Measurements from ENCODE around the gene PRKAG2. TPM values are rescaled to one million over a fixed set of nuclear protein-coding genes. Genes with fewer than 3 reads are reported as not detected.
"Not testable (repeated sequence)": the region's sequence is repeated elsewhere in the genome, so short reads cannot be mapped to it uniquely, and the experiment has no call there.

PRKAG2 gene
- total and polyA plus RNA-seq, 9 donors, result 9.3 to 37.7 (median 22.6) TPM

DNA sequence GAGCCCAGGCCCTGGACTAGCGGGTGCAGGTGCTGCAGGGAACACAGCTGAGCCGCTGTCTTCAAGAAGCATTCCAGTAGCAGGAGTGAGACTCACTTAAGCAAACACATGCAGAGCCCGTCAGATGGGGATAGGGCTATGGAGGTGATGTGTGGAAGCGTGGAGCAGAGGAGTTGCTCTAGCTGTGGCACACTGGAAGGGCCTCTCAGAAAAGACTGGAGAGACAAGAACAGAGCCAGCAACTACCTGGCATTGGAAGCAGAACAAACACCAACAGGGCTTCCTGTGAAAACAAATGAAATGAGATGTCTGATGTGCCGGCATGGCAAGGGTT, 41.6 kb upstream of the PRKAG2 start:
- no peaks in the 10 kb centered on the region for H3K27me3 ChIP-seq
- H3K27ac ChIP-seq, result no peak overlapping the region
- 79 to 84% (median 84%) methylated on average over 5 of the region's 5 CpGs for WGBS, 3 donors
- H3K36me3 ChIP-seq, result no peaks in the 10 kb centered on the region
- H3K4me3 ChIP-seq, result no peak overlapping the region
- H3K9me3 ChIP-seq, result peaks cover 0 to 3% of the 10 kb centered on the region in 2 donors
- no peaks in the 10 kb centered on the region for H3K4me1 ChIP-seq (ENCODE audit: insufficient read depth)
- intact Hi-C loops (cut with DNase I), result no loop called here
- DNase-seq, result no peak
- TF ChIP-seq, protein P1, sequence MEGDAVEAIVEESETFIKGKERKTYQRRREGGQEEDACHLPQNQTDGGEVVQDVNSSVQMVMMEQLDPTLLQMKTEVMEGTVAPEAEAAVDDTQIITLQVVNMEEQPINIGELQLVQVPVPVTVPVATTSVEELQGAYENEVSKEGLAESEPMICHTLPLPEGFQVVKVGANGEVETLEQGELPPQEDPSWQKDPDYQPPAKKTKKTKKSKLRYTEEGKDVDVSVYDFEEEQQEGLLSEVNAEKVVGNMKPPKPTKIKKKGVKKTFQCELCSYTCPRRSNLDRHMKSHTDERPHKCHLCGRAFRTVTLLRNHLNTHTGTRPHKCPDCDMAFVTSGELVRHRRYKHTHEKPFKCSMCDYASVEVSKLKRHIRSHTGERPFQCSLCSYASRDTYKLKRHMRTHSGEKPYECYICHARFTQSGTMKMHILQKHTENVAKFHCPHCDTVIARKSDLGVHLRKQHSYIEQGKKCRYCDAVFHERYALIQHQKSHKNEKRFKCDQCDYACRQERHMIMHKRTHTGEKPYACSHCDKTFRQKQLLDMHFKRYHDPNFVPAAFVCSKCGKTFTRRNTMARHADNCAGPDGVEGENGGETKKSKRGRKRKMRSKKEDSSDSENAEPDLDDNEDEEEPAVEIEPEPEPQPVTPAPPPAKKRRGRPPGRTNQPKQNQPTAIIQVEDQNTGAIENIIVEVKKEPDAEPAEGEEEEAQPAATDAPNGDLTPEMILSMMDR (IDR thresholded peaks at IDR 0.05), result no peak
- TF ChIP-seq EP300 (IDR thresholded peaks at IDR 0.05), result no peak
- TF ChIP-seq POLR2A (IDR thresholded peaks at IDR 0.05), result no peak

DNA sequence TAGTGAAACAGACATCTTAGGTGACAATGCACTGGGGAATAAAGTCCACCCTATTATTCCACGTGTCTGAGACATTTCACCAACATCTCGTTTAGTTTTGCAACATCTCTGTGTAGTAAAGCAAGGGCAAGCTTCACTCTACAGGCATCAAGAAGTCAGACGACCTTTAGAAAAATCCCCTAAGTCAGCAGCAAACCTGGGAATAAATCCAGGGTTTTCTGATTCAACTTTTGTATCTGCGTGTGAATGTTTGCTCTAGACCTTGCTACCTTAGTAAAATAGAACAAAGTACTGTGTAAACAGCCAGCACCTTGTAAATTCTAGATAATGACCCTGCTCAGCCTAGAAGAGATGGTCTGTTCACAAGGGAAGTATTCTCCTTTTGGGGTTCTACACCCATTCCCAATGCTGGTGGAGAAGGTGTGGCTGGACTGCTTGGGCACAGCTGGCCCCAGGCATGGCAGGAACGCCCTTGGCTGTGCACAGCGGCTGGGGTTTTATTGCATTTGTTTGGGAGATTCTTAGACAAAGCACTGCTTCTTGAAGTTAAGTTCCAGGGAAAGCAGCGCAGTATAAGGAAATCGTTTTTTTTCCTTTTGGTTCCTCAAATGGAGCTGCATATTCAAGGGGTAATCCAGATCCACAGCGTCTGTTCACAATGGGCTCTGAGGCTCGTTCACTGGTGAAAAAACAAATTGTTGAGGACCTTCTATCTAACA, 41.0 kb upstream of the PRKAG2 start:
- H3K9me3 ChIP-seq, result peaks cover 0 to 3% of the 10 kb centered on the region in 2 donors
- no peaks in the 10 kb centered on the region for H3K4me1 ChIP-seq (ENCODE audit: insufficient read depth)
- DNase-seq, result no peak
- no peak overlapping the region for H3K4me3 ChIP-seq
- no peaks in the 10 kb centered on the region for H3K27me3 ChIP-seq
- TF ChIP-seq POLR2A (IDR thresholded peaks at IDR 0.05), result no peak
- TF ChIP-seq, protein P1 (IDR thresholded peaks at IDR 0.05), result no peak
- TF ChIP-seq EP300 (IDR thresholded peaks at IDR 0.05), result no peak
- intact Hi-C loops (cut with DNase I), result no loop called here
- H3K27ac ChIP-seq, result no peak overlapping the region
- 42 to 47% (median 44%) methylated on average over 10 of the region's 10 CpGs for WGBS, 3 donors
- no peaks in the 10 kb centered on the region for H3K36me3 ChIP-seq

DNA sequence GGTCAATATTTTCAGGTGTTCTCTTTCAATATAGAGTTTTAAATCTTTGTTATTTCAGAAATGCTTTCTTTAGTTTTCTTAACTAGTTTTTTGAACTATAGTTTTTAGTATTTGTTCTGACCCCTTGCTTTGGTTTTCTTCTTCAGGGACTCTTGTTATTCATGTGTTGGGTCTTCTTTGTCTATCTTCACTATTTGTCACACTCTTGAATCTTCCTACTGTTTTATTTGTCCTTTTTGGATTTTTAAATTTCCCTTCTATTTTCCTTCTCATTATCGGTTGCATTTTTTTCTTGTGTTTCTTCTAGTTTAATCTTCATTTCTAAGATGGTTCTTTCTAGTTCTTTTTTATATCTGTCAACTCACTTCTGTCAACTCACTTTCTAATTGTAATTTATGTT, 37.1 kb upstream of the PRKAG2 start:
- no peak for TF ChIP-seq POLR2A (IDR thresholded peaks at IDR 0.05)
- no peak for TF ChIP-seq EP300 (IDR thresholded peaks at IDR 0.05)
- TF ChIP-seq, protein P1 (IDR thresholded peaks at IDR 0.05), result no peak
- 94 to 100% (median 98%) methylated on average over 1 of the region's 1 CpG for WGBS, 3 donors
- Histone ChIP-seq H3K4me3 (no peak overlapping the region), H3K27me3 (no peaks in the 10 kb centered on the region), H3K27ac (no peak overlapping the region), H3K9me3 (peaks cover 0 to 3% of the 10 kb centered on the region in 2 donors), H3K4me1 (ENCODE audit: insufficient read depth) (no peaks in the 10 kb centered on the region), H3K36me3 (no peaks in the 10 kb centered on the region)
- no peak for DNase-seq
- intact Hi-C loops (cut with DNase I), result no loop called here

DNA sequence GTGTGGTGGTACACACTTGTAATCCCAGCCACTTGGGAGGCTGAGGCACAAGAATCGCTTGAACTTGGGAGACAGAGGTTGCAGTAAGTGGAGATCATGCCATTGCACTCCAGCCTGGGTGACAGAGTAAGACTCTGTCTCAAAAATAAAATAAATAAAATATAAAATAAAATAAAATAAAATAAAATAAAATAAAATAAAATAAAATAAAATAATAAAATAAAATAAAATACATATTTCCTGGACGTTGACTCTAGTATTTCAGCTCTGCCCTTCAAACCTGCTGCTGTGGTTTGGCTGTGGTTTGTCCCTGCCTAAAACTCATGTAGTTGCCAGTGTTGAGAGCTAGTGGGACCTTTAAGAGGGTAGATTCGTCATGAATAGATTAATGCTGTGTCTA, 33.7 kb upstream of the PRKAG2 start:
- H3K9me3 ChIP-seq; intact Hi-C loops (cut with DNase I); H3K27me3 ChIP-seq; DNase-seq; H3K4me3 ChIP-seq; H3K27ac ChIP-seq; H3K36me3 ChIP-seq; H3K4me1 ChIP-seq (ENCODE audit: insufficient read depth): not testable (repeated sequence)
- 70 to 88% (median 81%) methylated on average over 3 of the region's 3 CpGs for WGBS, 3 donors

DNA sequence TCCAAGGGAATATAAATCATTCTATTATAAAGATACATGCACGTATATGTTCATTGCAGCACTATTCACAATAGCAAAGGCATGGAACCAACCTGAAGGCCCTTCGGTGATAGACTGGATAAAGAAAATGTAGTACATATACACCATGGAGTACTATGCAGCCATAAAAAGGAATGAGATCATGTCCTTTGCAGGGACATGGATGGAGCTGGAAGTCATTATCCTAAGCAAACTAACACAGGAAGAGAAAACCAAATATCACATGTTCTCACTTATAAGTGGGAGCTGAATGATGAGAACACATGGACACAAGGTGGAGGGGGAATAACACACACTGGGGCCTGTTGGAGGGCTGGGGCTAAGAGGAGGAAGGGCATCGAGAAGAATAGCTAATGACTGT, 30.2 kb upstream of the PRKAG2 start:
- H3K4me3 ChIP-seq; H3K9me3 ChIP-seq; H3K27ac ChIP-seq; H3K36me3 ChIP-seq; intact Hi-C loops (cut with DNase I); H3K4me1 ChIP-seq (ENCODE audit: insufficient read depth); H3K27me3 ChIP-seq; DNase-seq: not testable (repeated sequence)
- WGBS, 3 donors, result 63 to 89% (median 73%) methylated on average over 3 of the region's 3 CpGs
